Neuronal stem cell (in vitro differentiated cells): ENCODE data around the gene MED17. TPM values are rescaled to one million over a fixed set of nuclear protein-coding genes. Genes with fewer than 3 reads are reported as not detected.

Source experiments
- DNase-seq: peaks from one replicate; pipeline ENCODE4 v3.0.0-alpha.2; 2013; ENCODE audit warnings: low spot score
- H2AFZ ChIP-seq: one replicate; pipeline ENCODE4 v1.6.1; 2013; ENCODE audit warnings: mild to moderate bottlenecking, low read length, inconsistent platforms
- H2AK5ac ChIP-seq: 2 replicates; pipeline ENCODE4 v1.6.1; 2013; ENCODE audit warnings: low read depth, mild to moderate bottlenecking, inconsistent platforms, low read length, moderate library complexity, mixed read lengths
- H2BK120ac ChIP-seq: 2 replicates; pipeline ENCODE4 v1.6.1; 2013; ENCODE audit warnings: low read depth, mild to moderate bottlenecking, inconsistent platforms, low read length, moderate library complexity, mixed read lengths
- H2BK12ac ChIP-seq: one replicate; pipeline ENCODE4 v1.6.1; 2013; ENCODE audit warnings: low read length, inconsistent platforms
- H2BK15ac ChIP-seq: 2 replicates; pipeline ENCODE4 v1.6.1; 2013; ENCODE audit warnings: mild to moderate bottlenecking, low read length, inconsistent platforms, mixed read lengths
- H2BK5ac ChIP-seq: one replicate; pipeline ENCODE4 v1.6.1; 2013; ENCODE audit warnings: inconsistent platforms, mild to moderate bottlenecking, low read length, moderate library complexity
- H3K14ac ChIP-seq: one replicate; pipeline ENCODE4 v1.6.1; 2013; ENCODE audit warnings: low read length, inconsistent platforms
- H3K18ac ChIP-seq: 2 replicates; pipeline ENCODE4 v1.6.1; 2013; ENCODE audit warnings: low read length, inconsistent platforms
- H3K23ac ChIP-seq: 2 replicates; pipeline ENCODE4 v1.6.1; 2013; ENCODE audit warnings: low read depth, mild to moderate bottlenecking, mixed read lengths, low read length, inconsistent platforms; ENCODE audit not compliant: poor library complexity
- H3K27ac ChIP-seq: replicated peaks from 3 replicates; pipeline ENCODE4 v1.5.1; 2013; ENCODE audit warnings: low read length, inconsistent platforms
- H3K27me3 ChIP-seq, 3 experiments: 2 replicates each; pipeline ENCODE4 v1.6.1; 2013; ENCODE audit warnings: low read length in 3 of 3, mild to moderate bottlenecking in 2 of 3, inconsistent platforms in 1 of 3, low read depth in 1 of 3, mixed read lengths in 1 of 3, moderate library complexity in 1 of 3; ENCODE audit not compliant: control insufficient read depth in 3 of 3, insufficient read depth in 3 of 3
- H3K36me3 ChIP-seq, 2 donors: replicated peaks in 1 of 2; 2 replicates each; pipeline ENCODE4 v1.6.1; 2013; ENCODE audit warnings: low read length in 2 of 2; ENCODE audit not compliant: control insufficient read depth in 2 of 2, insufficient read depth in 2 of 2
- H3K4ac ChIP-seq: 2 replicates; pipeline ENCODE4 v1.6.1; 2013; ENCODE audit warnings: inconsistent platforms, mild to moderate bottlenecking, low read length, moderate library complexity
- H3K4me1 ChIP-seq, 2 donors: 1 replicate in 1 of 2; 2 replicates in 1 of 2; pipeline ENCODE4 v1.6.1; 2013; ENCODE audit warnings: low read length in 2 of 2, low read depth in 1 of 2; ENCODE audit not compliant: control insufficient read depth in 2 of 2, insufficient read depth in 1 of 2
- H3K4me2 ChIP-seq: one replicate; pipeline ENCODE4 v1.6.1; 2013; ENCODE audit warnings: mild to moderate bottlenecking, low read length, inconsistent platforms; ENCODE audit not compliant: insufficient read depth, poor library complexity, severe bottlenecking
- H3K4me3 ChIP-seq, 2 donors: 2 replicates each; pipeline ENCODE4 v1.5.1; 2013; ENCODE audit warnings: low read length in 2 of 2, mild to moderate bottlenecking in 2 of 2, inconsistent platforms in 1 of 2, moderate library complexity in 1 of 2
- H3K79me1 ChIP-seq: one replicate; pipeline ENCODE4 v1.6.1; 2013; ENCODE audit warnings: low read depth, mild to moderate bottlenecking, inconsistent platforms, low read length, moderate library complexity
- H3K9ac ChIP-seq: one replicate; pipeline ENCODE4 v1.6.1; 2013; ENCODE audit warnings: mild to moderate bottlenecking, low read depth, low read length, inconsistent platforms; ENCODE audit not compliant: poor library complexity
- H3K9me3 ChIP-seq, 2 donors: replicated peaks in 1 of 2; 2 replicates each; pipeline versions ENCODE3 to v1.6.1; 2013; ENCODE audit warnings: low read length in 2 of 2, mild to moderate bottlenecking in 2 of 2, inconsistent platforms in 1 of 2, low read depth in 1 of 2, mixed read lengths in 1 of 2, moderate library complexity in 1 of 2; ENCODE audit not compliant: control insufficient read depth in 2 of 2, insufficient read depth in 1 of 2
- H4K8ac ChIP-seq: one replicate; pipeline ENCODE4 v1.6.1; 2013; ENCODE audit warnings: low read depth, mild to moderate bottlenecking, inconsistent platforms, low read length, moderate library complexity
- H4K91ac ChIP-seq: one replicate; pipeline ENCODE4 v1.6.1; 2013; ENCODE audit warnings: low read length, low read depth, mild to moderate bottlenecking, inconsistent platforms; ENCODE audit not compliant: poor library complexity
- WGBS, 2 donors: extraction: QIAGEN DNeasy Blood & Tissue Kit; methylation state at CpG; one replicate each; pipeline ENCODE4 v1.1.7; 2013; ENCODE audit warnings: missing lambda C conversion rate in 2 of 2, mixed read lengths in 1 of 2; ENCODE audit not compliant: insufficient read length in 2 of 2, insufficient replicate concordance in 1 of 2; ENCODE audit errors: extremely low coverage in 2 of 2; 5-methylcytosine and 5-hydroxymethylcytosine counted together
- small RNA-seq: library from polyadenylated mRNA; stranded (forward); fragments of <200 nt; extraction: miRNeasy Mini kit (QIAGEN cat#:217004); gene quantifications from one replicate; pipeline ENCODE3, GENCODE V24; 2013; ENCODE audit not compliant: insufficient read depth

Gene MED17

DNA sequence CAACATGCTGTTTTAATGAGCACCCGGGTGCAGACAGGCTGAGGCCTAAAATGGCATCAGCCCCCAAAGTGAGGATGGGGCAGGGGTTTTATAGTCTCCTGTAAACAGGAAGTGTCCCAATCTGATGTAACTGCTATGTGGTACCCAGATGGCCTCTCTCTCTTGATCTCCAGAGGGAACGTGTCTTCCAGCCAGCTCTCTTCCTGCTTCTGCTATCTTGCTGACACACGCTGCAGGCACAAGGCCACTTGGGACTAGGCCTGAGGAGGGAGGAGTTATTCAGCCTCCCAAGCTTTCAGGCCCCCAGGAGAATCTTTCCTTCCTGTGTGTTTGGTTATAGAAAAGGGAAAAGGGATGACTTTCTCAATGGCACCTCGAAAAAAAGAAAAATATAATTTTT, 77.7 kb downstream of the MED17 start:
- no peak for DNase-seq
- no CpG with 5 or more reads among the region's 4 CpGs for WGBS, 2 donors
- peaks cover 0 to 5% (median 0%) of the 10 kb centered on the region in 3 experiments for H3K27me3 ChIP-seq
- no peak overlapping the region for H3K4ac ChIP-seq
- H3K23ac ChIP-seq, result no peak overlapping the region
- no peak overlapping the region for H3K14ac ChIP-seq
- H2BK12ac ChIP-seq, result no peak overlapping the region
- no peak overlapping the region for H3K4me2 ChIP-seq
- no peak overlapping the region for H4K8ac ChIP-seq
- no peak overlapping the region for H4K91ac ChIP-seq
- H2AFZ ChIP-seq, result no peak overlapping the region
- H2BK120ac ChIP-seq, result no peak overlapping the region
- no peak overlapping the region for H3K27ac ChIP-seq
- H3K4me3 ChIP-seq, result no peak overlapping the region
- no peaks in the 10 kb centered on the region for H3K4me1 ChIP-seq
- no peak overlapping the region for H3K18ac ChIP-seq
- H3K79me1 ChIP-seq, result no peaks in the 10 kb centered on the region
- no peak overlapping the region for H2BK5ac ChIP-seq
- no peaks in the 10 kb centered on the region for H3K36me3 ChIP-seq
- no peaks in the 10 kb centered on the region for H3K9me3 ChIP-seq
- no peak overlapping the region for H3K9ac ChIP-seq
- H2BK15ac ChIP-seq, result no peak overlapping the region
- no peak overlapping the region for H2AK5ac ChIP-seq

Small RNA genes lying within 50 kb of the gene (small RNA-seq; reads per million reads assigned to genes)
- not detected for gene RF00019
- gene SNORA40, result not detected
